ENCODE results near the gene KNDC1.

Gene KNDC1

DNA sequence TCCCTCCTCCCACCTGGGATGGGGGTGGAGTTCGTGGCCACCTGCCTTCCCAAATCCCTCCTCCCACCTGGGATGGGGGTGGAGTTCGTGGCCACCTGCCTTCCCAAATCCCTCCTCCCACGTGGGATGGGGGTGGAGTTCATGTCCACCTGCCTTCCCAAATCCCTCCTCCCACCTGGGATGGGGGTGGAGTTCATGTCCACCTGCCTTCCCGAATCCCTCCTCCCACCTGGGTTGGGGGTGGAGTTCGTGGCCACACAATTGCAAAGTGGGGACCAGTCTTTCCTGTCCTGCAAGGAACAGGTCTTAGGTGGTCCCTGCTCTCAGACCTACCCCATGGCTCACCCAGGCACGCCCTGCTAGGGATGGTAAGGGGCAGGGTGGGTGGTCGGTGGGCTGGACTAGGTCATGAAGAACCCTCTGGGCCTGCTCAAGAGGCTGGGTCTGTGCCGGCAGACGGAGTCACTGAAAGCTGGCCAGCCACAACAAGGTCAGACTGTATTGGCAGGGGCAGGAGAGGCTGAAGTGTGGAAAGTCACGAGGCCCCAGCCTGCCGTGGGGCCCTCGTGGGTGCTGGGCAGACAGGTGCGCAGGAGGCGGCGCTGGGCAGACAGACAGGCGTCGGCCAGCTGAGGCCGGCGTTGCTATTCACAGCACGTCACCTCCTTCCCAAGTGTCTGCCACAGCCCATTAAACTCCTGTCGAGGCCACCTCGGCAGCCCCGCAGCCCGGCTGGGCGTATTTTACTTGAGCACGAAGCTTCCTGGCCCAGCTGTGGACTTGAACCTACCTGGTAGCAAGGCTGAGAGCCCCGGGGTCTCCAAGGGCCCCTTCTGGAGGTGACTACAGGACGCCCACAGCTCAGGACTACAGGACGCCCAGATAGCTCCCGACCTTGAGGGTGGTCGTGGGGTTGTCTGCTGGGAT lies 4.1 kb downstream of the KNDC1 start:
- DNase-seq (ENCODE audit: extremely low read depth, low read depth): no peak
- TF ChIP-seq, protein P1, sequence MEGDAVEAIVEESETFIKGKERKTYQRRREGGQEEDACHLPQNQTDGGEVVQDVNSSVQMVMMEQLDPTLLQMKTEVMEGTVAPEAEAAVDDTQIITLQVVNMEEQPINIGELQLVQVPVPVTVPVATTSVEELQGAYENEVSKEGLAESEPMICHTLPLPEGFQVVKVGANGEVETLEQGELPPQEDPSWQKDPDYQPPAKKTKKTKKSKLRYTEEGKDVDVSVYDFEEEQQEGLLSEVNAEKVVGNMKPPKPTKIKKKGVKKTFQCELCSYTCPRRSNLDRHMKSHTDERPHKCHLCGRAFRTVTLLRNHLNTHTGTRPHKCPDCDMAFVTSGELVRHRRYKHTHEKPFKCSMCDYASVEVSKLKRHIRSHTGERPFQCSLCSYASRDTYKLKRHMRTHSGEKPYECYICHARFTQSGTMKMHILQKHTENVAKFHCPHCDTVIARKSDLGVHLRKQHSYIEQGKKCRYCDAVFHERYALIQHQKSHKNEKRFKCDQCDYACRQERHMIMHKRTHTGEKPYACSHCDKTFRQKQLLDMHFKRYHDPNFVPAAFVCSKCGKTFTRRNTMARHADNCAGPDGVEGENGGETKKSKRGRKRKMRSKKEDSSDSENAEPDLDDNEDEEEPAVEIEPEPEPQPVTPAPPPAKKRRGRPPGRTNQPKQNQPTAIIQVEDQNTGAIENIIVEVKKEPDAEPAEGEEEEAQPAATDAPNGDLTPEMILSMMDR (IDR thresholded peaks at IDR 0.05; ENCODE audit: low read depth, low read length, missing control alignments): no peak
- no peak overlapping the region for H3K4me3 ChIP-seq (replicated peaks; ENCODE audit: low read depth, low read length)

DNA sequence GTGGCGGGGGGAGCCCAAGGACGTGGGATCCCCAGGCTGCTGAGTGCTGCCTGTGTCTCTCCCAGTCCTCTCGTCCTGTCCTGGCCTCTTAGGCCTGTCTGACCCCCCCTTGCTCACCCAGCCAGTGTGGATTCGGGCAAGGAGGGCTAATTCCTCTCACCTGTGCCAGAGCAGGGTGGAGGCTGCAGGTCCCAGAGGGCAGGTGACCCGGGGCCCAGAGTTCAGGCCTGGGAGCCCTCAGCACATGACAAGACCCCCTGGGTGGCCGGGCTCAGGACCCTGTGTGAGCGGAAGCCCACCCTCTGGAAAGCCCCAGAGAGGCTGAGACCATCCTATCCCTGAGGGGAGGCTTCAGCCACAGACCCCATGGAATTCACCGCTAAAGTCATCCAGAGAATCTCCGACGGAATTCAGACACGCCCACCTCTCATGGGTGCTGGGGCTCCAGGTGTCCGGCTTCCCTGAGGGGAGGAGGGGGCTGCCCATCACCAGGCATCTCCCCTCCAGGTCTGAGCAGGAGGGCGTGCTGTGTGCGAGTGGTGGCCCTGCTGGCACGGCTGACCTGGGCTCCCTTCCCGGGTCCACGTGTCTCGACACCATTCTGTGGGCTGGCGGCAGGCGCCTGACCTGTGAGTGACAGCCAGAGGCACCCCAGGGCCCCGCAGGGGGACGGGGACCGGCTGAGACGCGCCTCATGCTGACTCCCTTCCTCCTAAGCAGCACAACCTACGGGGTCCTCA lies 5.0 kb downstream of the KNDC1 start:
- TF ChIP-seq, protein P1 (IDR thresholded peaks at IDR 0.05; ENCODE audit: low read depth, low read length, missing control alignments): no peak
- no peak for DNase-seq (ENCODE audit: extremely low read depth, low read depth)
- no peak overlapping the region for H3K4me3 ChIP-seq (replicated peaks; ENCODE audit: low read depth, low read length)

DNA sequence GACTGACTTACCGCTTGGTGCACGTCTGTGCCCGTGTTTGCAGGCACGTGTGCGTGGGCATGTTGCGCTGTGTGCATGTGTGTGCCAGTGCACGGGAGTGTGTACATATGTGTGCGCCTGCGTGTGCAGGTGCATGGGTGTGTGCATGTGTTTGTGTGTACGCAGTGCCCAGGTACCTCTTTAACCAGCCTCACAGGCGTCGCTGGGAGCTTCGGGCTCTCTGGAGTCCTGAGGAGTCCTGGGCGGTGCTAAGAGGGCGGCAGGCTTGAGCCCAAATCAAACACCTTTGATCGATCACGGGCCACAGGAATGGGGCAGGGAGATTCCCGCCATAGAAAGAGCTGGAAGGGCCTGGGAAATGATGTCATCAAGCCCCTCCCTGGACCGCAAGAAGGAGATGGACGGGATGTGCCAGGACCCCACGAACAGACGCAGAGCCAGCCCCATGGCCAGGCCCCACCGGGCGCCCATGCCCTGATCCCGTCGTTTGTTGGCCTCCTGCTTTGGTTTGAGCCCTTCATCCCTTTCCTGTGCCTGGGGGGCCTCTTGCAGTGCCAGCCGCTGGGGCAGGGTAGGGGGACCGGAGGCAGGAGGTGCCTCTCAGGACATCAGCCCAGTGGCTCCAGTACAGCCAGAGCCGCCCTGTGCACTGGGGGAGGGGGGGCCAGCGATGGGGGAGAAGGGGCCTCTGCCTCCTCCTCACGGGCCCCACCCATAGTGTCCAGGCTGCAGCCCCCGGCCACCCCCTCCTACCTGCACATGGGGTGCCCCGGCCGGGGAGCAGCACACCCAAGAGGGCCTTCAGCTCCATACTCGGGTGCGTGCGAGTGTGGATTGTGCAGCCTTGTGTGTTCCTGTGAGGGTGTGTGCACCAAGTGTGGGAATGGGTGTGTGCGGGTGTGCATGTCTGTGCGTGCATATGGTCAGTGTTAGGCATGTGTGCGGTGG lies 5.8 kb downstream of the KNDC1 start:
- no peak overlapping the region for H3K4me3 ChIP-seq (replicated peaks; ENCODE audit: low read depth, low read length)
- TF ChIP-seq, protein P1 (IDR thresholded peaks at IDR 0.05; ENCODE audit: low read depth, low read length, missing control alignments): no peak
- no peak for DNase-seq (ENCODE audit: extremely low read depth, low read depth)

DNA sequence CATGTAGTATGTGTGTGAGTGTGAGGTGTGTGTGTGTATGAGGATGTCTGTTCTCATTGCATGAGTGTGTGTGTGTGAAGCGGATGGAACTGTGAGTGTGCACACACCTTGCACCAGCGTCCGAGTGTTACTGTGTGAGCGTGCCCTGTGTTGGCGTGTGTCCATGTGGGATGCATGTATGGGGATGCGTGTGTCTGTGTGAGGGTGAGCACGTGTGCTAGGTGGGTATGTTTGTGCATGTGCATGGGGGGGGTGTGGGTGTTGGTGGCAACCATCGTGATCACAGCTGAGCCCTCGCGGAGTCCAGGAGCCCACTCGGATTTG lies 6.4 kb downstream of the KNDC1 start:
- no peak overlapping the region for H3K4me3 ChIP-seq (replicated peaks; ENCODE audit: low read depth, low read length)
- TF ChIP-seq, protein P1 (IDR thresholded peaks at IDR 0.05; ENCODE audit: low read depth, low read length, missing control alignments): no peak
- DNase-seq (ENCODE audit: extremely low read depth, low read depth): no peak

DNA sequence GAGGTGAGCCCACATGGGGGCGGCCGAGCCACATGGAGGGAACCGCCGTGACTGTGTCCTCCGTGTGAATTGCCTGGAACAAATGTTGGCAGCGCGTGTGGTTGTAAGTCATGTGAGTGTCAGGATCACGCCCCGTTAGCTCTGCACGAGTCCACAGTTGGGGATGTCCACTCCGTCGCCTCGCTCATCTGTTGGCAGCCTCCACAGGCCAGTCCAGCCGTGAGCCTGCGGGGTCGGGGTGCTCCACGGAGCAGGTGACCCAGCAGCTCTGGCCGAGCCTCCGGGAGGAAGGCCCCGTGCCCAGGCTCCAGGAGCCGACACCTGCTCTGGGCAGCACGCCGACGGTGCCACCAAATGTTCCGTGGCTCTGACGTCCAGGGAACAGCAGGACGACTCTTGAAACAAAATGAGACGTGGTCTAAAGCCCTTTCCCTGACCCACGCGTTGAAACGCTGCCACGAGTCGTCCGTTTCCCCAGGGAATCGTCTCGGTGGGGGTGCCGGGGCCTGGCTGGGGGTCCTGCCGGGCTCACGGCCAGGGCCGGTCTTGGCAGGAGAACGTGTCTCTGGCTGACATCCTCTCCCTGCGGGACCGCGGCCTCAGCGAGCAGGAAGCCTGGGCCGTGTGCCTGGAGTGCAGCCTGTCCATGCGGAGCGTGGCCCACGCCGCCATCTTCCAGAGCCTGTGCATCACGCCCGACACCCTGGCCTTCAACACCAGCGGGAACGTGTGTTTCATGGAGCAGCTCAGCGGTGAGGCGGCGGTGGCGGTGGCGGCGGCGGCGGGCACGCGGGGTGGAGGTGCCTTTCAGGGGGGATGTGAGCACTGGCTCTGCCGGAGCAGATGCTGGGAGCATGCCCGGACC lies 7.0 kb downstream of the KNDC1 start:
- TF ChIP-seq, protein P1 (IDR thresholded peaks at IDR 0.05; ENCODE audit: low read depth, low read length, missing control alignments): no peak
- H3K4me3 ChIP-seq (replicated peaks; ENCODE audit: low read depth, low read length): no peak overlapping the region
- DNase-seq (ENCODE audit: extremely low read depth, low read depth): no peak
